GM19043 (cell line): ENCODE measurements around the gene CYTL1.
"Not testable (repeated sequence)": the region's sequence is repeated elsewhere in the genome, so short reads cannot be mapped to it uniquely, and the experiment has no call there.

ENCODE experiments used
- ATAC-seq: cut with Tn5 transposase; IDR thresholded peaks from one replicate; pipeline ENCODE4 v1.9.1; 2021; ENCODE audit warnings: low read depth; ENCODE audit not compliant: unreplicated experiment

CYTL1 gene

GRCh38 chr4:5034206-5034605 lies 14.9 kb upstream of the CYTL1 start:
- no peak for ATAC-seq

- no peak for ATAC-seq
These were observed 14.1 kb upstream of the CYTL1 start for GRCh38 chr4:5033281-5033841.

GRCh38 chr4:5032813-5033212 lies 13.6 kb upstream of the CYTL1 start:
- ATAC-seq = no peak

GRCh38 chr4:5030927-5031326 lies 11.7 kb upstream of the CYTL1 start:
- no peak for ATAC-seq

GRCh38 chr4:5030221-5030620 lies 11.0 kb upstream of the CYTL1 start:
- ATAC-seq = no peak

GRCh38 chr4:5029447-5029846 lies 10.2 kb upstream of the CYTL1 start:
- no peak for ATAC-seq

- no peak for ATAC-seq
These were observed 9.2 kb upstream of the CYTL1 start for GRCh38 chr4:5028480-5028879.

- no peak for ATAC-seq
These were observed 8.1 kb upstream of the CYTL1 start for GRCh38 chr4:5027346-5027745.

- no peak for ATAC-seq
These were observed 7.1 kb upstream of the CYTL1 start for GRCh38 chr4:5026371-5026770.

GRCh38 chr4:5024673-5025072 lies 5.4 kb upstream of the CYTL1 start:
- no peak for ATAC-seq

GRCh38 chr4:5021546-5021945 lies 2.3 kb upstream of the CYTL1 start:
- no peak for ATAC-seq

GRCh38 chr4:5020341-5020740 lies 1.1 kb upstream of the CYTL1 start:
- ATAC-seq = no peak

- no peak for ATAC-seq
These were observed 538 bp upstream of the CYTL1 start for GRCh38 chr4:5019796-5020195.

GRCh38 chr4:5018603-5019002 lies 655 bp downstream of the CYTL1 start:
- no peak for ATAC-seq

GRCh38 chr4:5018096-5018495 lies 1.2 kb downstream of the CYTL1 start:
- no peak for ATAC-seq

- no peak for ATAC-seq
These were observed 5.1 kb downstream of the CYTL1 start for GRCh38 chr4:5014007-5014682.

- ATAC-seq = no peak
These were observed 6.3 kb downstream of the CYTL1 start for GRCh38 chr4:5012958-5013357.

GRCh38 chr4:5012244-5012898 lies 6.9 kb downstream of the CYTL1 start:
- ATAC-seq = no peak

GRCh38 chr4:5010984-5011383 lies 8.3 kb downstream of the CYTL1 start:
- ATAC-seq = no peak

- no peak for ATAC-seq
These were observed 9.5 kb downstream of the CYTL1 start for GRCh38 chr4:5009796-5010195.

GRCh38 chr4:5006932-5007331 lies 12.3 kb downstream of the CYTL1 start:
- ATAC-seq = not testable (repeated sequence)

GRCh38 chr4:5004496-5004895 lies 14.8 kb downstream of the CYTL1 start:
- ATAC-seq = no peak
